ENCODE results near the gene RAP2A.

DNA sequence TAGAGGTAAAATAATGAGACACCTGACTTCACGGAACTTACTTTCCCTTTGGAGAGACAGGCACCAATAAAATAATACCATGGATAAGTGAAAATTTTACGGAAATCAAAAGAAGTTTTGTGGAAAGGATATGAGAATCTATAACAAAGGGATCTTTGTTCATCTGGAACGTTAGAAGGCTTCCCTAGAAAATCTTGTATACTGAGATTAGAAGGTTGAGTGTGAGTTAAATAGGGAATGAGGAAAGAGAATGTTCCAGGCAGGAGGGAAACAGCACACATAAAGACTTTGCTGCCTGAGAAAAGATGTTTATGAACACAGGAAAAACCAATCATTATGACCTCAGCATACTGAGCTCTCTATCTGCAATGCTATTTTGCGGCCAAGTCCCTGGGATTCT is 19.6 kb upstream of the RAP2A start:
- TF ChIP-seq CTCF (conservative IDR thresholded peaks at IDR 0.05; ENCODE audit: low read length) (no peak), EZH2phosphoT487 (IDR thresholded peaks at IDR 0.05; ENCODE audit: borderline replicate concordance, low read depth, low read length) (no peak)

All from OCI-LY7 (cell line).